ENCODE data around the gene GNB1.

DNA sequence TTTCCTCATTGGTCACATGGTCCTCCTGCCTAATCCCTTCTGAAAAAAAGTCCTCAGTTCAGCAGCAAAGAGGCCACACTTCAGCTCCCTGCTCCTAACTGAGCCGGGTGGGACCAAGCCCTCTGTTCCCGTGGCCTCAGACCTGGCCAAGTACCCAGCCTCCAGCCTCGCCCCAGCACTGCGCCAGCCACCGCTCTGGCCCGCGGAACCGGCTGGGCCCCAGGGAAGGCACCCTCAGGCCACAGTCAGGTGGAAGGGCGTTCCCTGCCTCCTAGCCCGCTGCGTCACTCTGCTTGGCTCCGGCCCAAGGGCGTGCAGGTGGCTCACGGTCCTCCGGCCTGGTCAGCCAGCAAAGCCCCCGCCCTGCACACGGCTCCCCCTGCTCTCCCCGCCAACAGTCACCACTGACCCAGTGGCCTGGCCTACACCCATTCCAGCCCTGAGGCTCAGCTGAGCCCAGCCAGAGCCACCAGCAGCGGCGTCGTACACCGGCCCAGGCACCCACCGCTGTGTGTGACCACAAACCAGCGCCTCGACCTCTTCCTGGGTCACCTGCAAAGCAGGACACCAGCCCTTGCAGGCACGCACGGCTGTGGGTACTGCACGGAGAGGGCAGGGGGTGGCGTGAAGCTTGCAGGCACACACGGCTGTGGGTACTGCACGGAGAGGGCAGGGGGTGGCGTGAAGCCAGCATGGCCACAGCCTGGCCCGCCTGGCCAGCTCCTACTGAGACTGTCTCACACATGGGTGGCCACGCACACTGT lies 132.0 kb downstream of the GNB1 start:
- TF ChIP-seq, protein P1, sequence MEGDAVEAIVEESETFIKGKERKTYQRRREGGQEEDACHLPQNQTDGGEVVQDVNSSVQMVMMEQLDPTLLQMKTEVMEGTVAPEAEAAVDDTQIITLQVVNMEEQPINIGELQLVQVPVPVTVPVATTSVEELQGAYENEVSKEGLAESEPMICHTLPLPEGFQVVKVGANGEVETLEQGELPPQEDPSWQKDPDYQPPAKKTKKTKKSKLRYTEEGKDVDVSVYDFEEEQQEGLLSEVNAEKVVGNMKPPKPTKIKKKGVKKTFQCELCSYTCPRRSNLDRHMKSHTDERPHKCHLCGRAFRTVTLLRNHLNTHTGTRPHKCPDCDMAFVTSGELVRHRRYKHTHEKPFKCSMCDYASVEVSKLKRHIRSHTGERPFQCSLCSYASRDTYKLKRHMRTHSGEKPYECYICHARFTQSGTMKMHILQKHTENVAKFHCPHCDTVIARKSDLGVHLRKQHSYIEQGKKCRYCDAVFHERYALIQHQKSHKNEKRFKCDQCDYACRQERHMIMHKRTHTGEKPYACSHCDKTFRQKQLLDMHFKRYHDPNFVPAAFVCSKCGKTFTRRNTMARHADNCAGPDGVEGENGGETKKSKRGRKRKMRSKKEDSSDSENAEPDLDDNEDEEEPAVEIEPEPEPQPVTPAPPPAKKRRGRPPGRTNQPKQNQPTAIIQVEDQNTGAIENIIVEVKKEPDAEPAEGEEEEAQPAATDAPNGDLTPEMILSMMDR (IDR thresholded peaks at IDR 0.05) = no peak
- no peak for TF ChIP-seq ZBTB33 (IDR thresholded peaks at IDR 0.05; ENCODE audit: borderline replicate concordance, low read depth)
- TF ChIP-seq SMC3 (IDR thresholded peaks at IDR 0.05; ENCODE audit: low read depth, low read length) = no peak
- no peak for TF ChIP-seq CHD2 (IDR thresholded peaks at IDR 0.05; ENCODE audit: low read length, partially characterized antibody)
- no peak for TF ChIP-seq POLR2AphosphoS5 (IDR thresholded peaks at IDR 0.05; ENCODE audit: low read depth, low read length)
